Loucy (cell line): ENCODE measurements around the gene TTC6.

Experiments
- CTCF ChIP-seq: fragments of 200-600 bp; sonication (generic); conservative IDR thresholded peaks from 2 replicates; pipeline ENCODE4 v1.5.1; 2014; ENCODE audit warnings: mild to moderate bottlenecking, antibody characterized with exemption, low read length
- EZH2phosphoT487 ChIP-seq: fragments of 200-600 bp; IDR thresholded peaks from 2 replicates; pipeline ENCODE4 v1.6.1; 2018; ENCODE audit warnings: antibody characterized with exemption, mild to moderate bottlenecking, moderate library complexity, borderline replicate concordance

- TF ChIP-seq CTCF (no peak), EZH2phosphoT487 (no peak)
Observed at GRCh38 chr14:37573356-37573755, 22.1 kb upstream of the TTC6 start.
